ENCODE measurements around the gene NEK7.

DNA sequence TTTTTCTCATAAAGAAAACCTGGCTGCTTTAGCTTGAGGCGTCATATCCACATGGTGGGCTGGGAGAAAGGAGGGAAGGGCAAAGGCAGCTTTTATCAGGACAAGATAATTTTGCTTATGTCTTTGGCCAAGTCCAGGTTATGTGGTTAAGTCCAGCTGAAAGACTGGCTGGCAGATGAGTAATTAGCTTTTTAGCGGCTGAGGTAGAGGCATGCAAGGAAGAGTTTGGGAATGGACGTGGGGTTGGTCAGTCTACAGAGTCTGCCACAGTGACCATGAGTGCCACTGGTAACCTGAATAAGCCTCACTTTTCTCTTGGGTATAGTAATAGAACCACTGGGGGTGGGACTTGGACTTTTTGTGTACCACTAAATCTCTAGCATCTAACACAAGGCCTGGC, 39.8 kb downstream of the NEK7 start:
- TF ChIP-seq, protein P1, sequence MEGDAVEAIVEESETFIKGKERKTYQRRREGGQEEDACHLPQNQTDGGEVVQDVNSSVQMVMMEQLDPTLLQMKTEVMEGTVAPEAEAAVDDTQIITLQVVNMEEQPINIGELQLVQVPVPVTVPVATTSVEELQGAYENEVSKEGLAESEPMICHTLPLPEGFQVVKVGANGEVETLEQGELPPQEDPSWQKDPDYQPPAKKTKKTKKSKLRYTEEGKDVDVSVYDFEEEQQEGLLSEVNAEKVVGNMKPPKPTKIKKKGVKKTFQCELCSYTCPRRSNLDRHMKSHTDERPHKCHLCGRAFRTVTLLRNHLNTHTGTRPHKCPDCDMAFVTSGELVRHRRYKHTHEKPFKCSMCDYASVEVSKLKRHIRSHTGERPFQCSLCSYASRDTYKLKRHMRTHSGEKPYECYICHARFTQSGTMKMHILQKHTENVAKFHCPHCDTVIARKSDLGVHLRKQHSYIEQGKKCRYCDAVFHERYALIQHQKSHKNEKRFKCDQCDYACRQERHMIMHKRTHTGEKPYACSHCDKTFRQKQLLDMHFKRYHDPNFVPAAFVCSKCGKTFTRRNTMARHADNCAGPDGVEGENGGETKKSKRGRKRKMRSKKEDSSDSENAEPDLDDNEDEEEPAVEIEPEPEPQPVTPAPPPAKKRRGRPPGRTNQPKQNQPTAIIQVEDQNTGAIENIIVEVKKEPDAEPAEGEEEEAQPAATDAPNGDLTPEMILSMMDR (conservative IDR thresholded peaks at IDR 0.05; ENCODE audit: low read length): no peak
- no peak for TF ChIP-seq EZH2phosphoT487 (IDR thresholded peaks at IDR 0.05; ENCODE audit: borderline replicate concordance, low read depth, low read length)

Measured in OCI-LY7 (cell line).